HepG2 (cell line): Measurements from ENCODE around the gene PRR19.

Experiments used
- BHLHE40 ChIP-seq: IDR thresholded peaks from 2 replicates; pipeline ENCODE4 v1.6.1; 2011; ENCODE audit warnings: low read length, improper control_type of control experiment
- RNF2 ChIP-seq: fragments of 450-650 bp; conservative IDR thresholded peaks from 2 replicates; pipeline ENCODE4 v1.6.1; 2016; ENCODE audit warnings: low read depth
- SKIL ChIP-seq: sonication (generic); formaldehyde crosslinking; IDR thresholded peaks from 2 replicates; pipeline ENCODE4 v1.8.0; 2022; ENCODE audit warnings: missing genetic modification reagents, mild to moderate bottlenecking, moderate library complexity, borderline replicate concordance
- ZFP36L2 ChIP-seq: sonication (generic); formaldehyde crosslinking; IDR thresholded peaks from 2 replicates; pipeline ENCODE4 v1.4.0; 2020; ENCODE audit warnings: missing genetic modification reagents
- ZFYVE20 ChIP-seq: sonication (generic); formaldehyde crosslinking; IDR thresholded peaks from 2 replicates; pipeline ENCODE4 v1.8.0; 2023; ENCODE audit warnings: low read depth, mild to moderate bottlenecking, moderate library complexity, missing genetic modification reagents, borderline replicate concordance
- ZNF121 ChIP-seq: sonication (generic); formaldehyde crosslinking; IDR thresholded peaks from 2 replicates; pipeline ENCODE4 v1.5.0; 2020; ENCODE audit warnings: mild to moderate bottlenecking, missing genetic modification reagents

GRCh38 chr19:42356686-42357085 is 54.8 kb downstream of the PRR19 start:
- TF ChIP-seq SKIL (CRISPR knock-in tag) (no peak), RNF2 (no peak), ZFYVE20 (no peak), ZNF121 (CRISPR knock-in tag) (no peak), ZFP36L2 (CRISPR knock-in tag) (no peak), BHLHE40 (no peak)
